Hepatocyte (in vitro differentiated cells): Measurements from ENCODE around the gene FBF1.

ENCODE experiments used
- EZH2 ChIP-seq: fragments of 200-600 bp; sonication (generic); IDR thresholded peaks from 2 replicates; pipeline ENCODE4 v1.6.1; 2016; ENCODE audit warnings: antibody characterized with exemption, mild to moderate bottlenecking, borderline replicate concordance
- TF ChIP-seq, protein P1 (sequence below): fragments of 200-600 bp; sonication (generic); IDR thresholded peaks from 2 replicates; pipeline ENCODE4 v1.5.1; 2016; ENCODE audit warnings: antibody characterized with exemption, mild to moderate bottlenecking; ENCODE audit not compliant: poor library complexity

DNA sequence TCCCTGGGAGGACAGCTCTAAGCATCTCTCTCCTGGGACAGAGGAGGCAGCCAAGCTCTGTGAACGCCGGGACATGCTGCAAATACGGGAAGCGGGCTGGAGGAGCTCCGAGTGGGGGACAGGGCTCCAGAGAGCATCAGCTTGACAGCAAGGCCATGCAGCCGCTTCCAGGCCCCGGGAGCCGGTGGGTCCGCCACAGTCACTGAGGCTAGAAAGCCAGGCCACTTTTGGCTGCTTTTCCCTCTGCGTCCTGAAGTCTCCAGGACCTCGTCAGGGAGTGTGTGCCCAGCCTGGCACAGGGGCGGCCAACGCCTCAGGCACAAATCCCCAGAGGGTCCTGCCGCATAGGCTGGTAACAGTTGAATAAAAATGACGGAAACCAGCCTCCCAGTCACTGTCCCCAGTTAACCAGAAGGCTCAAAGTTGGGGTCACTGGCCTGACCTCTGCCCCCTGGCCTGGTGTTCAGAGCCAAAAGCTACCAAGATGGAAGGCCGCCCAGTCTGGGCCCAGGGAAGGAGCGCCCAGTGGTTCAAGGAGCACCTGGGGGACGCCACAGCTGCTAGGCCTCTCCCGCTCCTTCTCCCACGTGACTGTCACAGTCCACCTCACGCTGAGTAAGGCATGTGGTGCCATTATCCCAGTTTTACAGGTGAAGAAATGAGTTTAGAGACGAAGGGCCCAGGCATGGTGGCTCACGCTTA is 40.9 kb downstream of the FBF1 start:
- TF ChIP-seq, protein P1, sequence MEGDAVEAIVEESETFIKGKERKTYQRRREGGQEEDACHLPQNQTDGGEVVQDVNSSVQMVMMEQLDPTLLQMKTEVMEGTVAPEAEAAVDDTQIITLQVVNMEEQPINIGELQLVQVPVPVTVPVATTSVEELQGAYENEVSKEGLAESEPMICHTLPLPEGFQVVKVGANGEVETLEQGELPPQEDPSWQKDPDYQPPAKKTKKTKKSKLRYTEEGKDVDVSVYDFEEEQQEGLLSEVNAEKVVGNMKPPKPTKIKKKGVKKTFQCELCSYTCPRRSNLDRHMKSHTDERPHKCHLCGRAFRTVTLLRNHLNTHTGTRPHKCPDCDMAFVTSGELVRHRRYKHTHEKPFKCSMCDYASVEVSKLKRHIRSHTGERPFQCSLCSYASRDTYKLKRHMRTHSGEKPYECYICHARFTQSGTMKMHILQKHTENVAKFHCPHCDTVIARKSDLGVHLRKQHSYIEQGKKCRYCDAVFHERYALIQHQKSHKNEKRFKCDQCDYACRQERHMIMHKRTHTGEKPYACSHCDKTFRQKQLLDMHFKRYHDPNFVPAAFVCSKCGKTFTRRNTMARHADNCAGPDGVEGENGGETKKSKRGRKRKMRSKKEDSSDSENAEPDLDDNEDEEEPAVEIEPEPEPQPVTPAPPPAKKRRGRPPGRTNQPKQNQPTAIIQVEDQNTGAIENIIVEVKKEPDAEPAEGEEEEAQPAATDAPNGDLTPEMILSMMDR = no peak
- TF ChIP-seq EZH2 = no peak
